Astrocyte of the spinal cord (primary cell): ENCODE results near the gene DOCK3.

Experiments
- DNase-seq: peaks from one replicate; pipeline ENCODE4 v3.0.0; 2011; ENCODE audit warnings: low read depth, low spot score
- H3K4me3 ChIP-seq: 2 replicates; pipeline ENCODE4 v1.5.1; 2011; ENCODE audit warnings: low read depth, mild to moderate bottlenecking, low read length, moderate library complexity
- CTCF ChIP-seq: IDR thresholded peaks from 2 replicates; pipeline ENCODE4 v1.5.1; 2012; ENCODE audit warnings: low read depth, mild to moderate bottlenecking, low read length, inconsistent platforms
- in situ Hi-C: cut with HindIII; loops from 2 replicates; pipeline ENCODE4 v1.10.0; 2017; ENCODE audit warnings: low sequenced_read_pairs

DOCK3 gene

GRCh38 chr3:51353691-51354090, 679.0 kb downstream of the DOCK3 start:
- in situ Hi-C loops: no loop called here
- no peak for TF ChIP-seq CTCF
- H3K4me3 ChIP-seq: no peak overlapping the region
- no peak for DNase-seq

- DNase-seq: no peak
- in situ Hi-C loops: no loop called here
- H3K4me3 ChIP-seq: no peak overlapping the region
- TF ChIP-seq CTCF: no peak
These were observed 679.4 kb downstream of the DOCK3 start for GRCh38 chr3:51354172-51354571.

GRCh38 chr3:51354731-51355615, 680.2 kb downstream of the DOCK3 start:
- no peak for DNase-seq
- in situ Hi-C loops: no loop called here
- TF ChIP-seq CTCF: no peak
- H3K4me3 ChIP-seq: no peak overlapping the region

- TF ChIP-seq CTCF: no peak
- no peak for DNase-seq
- H3K4me3 ChIP-seq: no peak overlapping the region
- in situ Hi-C loops: no loop called here
These were observed 681.3 kb downstream of the DOCK3 start for GRCh38 chr3:51355891-51356578.

- no peak for DNase-seq
- H3K4me3 ChIP-seq: no peak overlapping the region
- in situ Hi-C loops: no loop called here
- TF ChIP-seq CTCF: no peak
These were observed 683.1 kb downstream of the DOCK3 start for GRCh38 chr3:51357856-51358255.

- in situ Hi-C loops: no loop called here
- TF ChIP-seq CTCF: no peak
- H3K4me3 ChIP-seq: no peak overlapping the region
- DNase-seq: no peak
These were observed 684.3 kb downstream of the DOCK3 start for GRCh38 chr3:51358981-51359380.
